Vagina (tissue), 2 donors: ENCODE data around the gene CBFA2T2. TPM values are rescaled to one million over a fixed set of nuclear protein-coding genes. Genes with fewer than 3 reads are reported as not detected.

ENCODE experiments used
- DNase-seq, 2 donors: peaks; one replicate each; pipeline ENCODE4 v3.0.0-alpha.2; 2017; ENCODE audit errors: extremely low spot score in 2 of 2
- H3K27ac ChIP-seq: fragments of 200-600 bp; sonication (generic); one replicate; pipeline ENCODE4 v1.5.1; 2019
- H3K27me3 ChIP-seq: fragments of 200-600 bp; sonication (generic); one replicate; pipeline ENCODE4 v1.5.1; 2019
- H3K36me3 ChIP-seq, 2 donors: fragments of 200-600 bp; sonication (generic); one replicate each; pipeline ENCODE4 v1.5.1; 2017 to 2019
- H3K4me1 ChIP-seq: fragments of 200-600 bp; sonication (generic); one replicate; pipeline ENCODE4 v1.5.1; 2019
- H3K4me3 ChIP-seq, 2 donors: fragments of 200-600 bp; sonication (generic); 1 replicate in 1 of 2; 2 replicates in 1 of 2; pipeline ENCODE4 v1.5.1; 2016 to 2019
- H3K9me3 ChIP-seq: fragments of 200-600 bp; sonication (generic); one replicate; pipeline ENCODE4 v1.5.1; 2019
- POLR2A ChIP-seq, 2 donors: fragments of 450-650 bp; IDR thresholded peaks; one replicate each; pipeline ENCODE4 v1.6.1; 2017; ENCODE audit warnings: antibody characterized with exemption in 2 of 2, mild to moderate bottlenecking in 2 of 2, moderate library complexity in 2 of 2
- POLR2AphosphoS5 ChIP-seq, 2 donors: sonication (generic); formaldehyde crosslinking; IDR thresholded peaks; one replicate each; pipeline ENCODE4 v1.9.0; 2017; ENCODE audit warnings: antibody characterized with exemption in 2 of 2, mild to moderate bottlenecking in 2 of 2, low read depth in 1 of 2; ENCODE audit not compliant: insufficient read depth in 1 of 2
- intact Hi-C: fragments of 100-400 bp; cut with DNase I; formaldehyde crosslinking; loops from one replicate; pipeline ENCODE4 v1.15.1; 2023
- total RNA-seq: library from RNA; depleted of rRNA; stranded (reverse); fragments of >200 nt; gene quantifications from one replicate; pipeline ENCODE4 v1.2.3, GENCODE V29; 2016
- TF ChIP-seq, protein P1 (sequence below), 3 experiments: fragments of 450-650 bp in 2 of 3; fragments of 200-600 bp in 1 of 3; sonication (generic) in 1 of 3; IDR thresholded peaks; one replicate each; pipeline ENCODE4 v1.5.1; 2017 to 2019; ENCODE audit warnings: antibody characterized with exemption in 3 of 3, mild to moderate bottlenecking in 2 of 3, moderate library complexity in 2 of 3

The CBFA2T2 gene
- total RNA-seq, 1 donor from 2014 or later, result 34.9 TPM

DNA sequence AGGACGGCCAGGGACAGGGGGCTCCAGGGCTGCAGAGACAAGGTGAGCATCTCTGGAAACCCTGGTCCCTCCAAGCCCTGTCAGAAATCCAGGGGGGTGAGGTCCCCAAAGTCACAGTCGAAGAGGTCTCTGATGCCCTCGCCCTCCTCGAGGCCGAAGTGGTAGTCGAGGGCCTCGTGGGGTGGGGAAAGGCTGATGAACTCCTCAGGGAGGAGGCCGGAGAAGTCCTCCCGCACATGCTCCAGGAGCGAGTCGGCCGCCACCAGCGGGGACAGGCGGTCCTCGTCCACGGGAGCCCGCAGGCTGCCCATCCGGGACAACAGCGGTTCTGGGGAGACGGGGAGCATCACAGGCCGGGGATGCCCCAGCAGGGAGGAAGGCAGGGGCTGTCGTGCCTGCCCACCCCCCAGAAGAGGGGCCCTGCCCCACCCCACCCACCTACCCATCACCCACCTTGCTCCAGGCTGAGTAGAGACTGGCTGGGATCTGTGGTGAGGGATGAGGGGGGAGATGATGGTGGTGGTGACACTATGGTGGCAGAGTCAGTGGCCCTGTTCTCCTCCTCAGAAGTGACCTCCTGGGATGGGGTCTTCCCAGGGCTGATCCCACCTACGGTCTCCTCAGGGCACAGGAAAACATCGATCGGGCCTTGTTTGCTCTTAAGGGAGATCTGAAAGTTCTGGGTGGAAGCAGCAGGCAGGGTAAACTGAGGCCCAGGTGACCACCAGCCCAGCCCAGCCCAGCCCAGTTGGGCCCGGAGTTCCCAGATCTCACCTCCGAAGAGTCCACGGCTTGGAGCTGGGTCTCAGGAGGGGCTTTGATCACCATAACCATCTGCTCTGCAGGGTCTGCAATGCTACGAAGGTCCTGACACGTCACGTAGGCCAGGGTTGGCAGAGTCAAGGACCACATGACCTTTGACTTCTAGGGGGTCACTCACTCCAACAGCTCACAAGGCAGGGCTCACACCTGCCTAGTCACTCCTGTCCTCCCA is 187.1 kb downstream of the CBFA2T2 start:
- no peaks in the 10 kb centered on the region for H3K36me3 ChIP-seq
- TF ChIP-seq POLR2A (IDR thresholded peaks at IDR 0.05) (no peak), POLR2AphosphoS5 (IDR thresholded peaks at IDR 0.05; ENCODE audit: insufficient read depth in 1 of 2, low read depth in 1 of 2) (no peak)
- TF ChIP-seq, protein P1, sequence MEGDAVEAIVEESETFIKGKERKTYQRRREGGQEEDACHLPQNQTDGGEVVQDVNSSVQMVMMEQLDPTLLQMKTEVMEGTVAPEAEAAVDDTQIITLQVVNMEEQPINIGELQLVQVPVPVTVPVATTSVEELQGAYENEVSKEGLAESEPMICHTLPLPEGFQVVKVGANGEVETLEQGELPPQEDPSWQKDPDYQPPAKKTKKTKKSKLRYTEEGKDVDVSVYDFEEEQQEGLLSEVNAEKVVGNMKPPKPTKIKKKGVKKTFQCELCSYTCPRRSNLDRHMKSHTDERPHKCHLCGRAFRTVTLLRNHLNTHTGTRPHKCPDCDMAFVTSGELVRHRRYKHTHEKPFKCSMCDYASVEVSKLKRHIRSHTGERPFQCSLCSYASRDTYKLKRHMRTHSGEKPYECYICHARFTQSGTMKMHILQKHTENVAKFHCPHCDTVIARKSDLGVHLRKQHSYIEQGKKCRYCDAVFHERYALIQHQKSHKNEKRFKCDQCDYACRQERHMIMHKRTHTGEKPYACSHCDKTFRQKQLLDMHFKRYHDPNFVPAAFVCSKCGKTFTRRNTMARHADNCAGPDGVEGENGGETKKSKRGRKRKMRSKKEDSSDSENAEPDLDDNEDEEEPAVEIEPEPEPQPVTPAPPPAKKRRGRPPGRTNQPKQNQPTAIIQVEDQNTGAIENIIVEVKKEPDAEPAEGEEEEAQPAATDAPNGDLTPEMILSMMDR (IDR thresholded peaks at IDR 0.05), result no peak
- H3K4me1 ChIP-seq, result peaks cover 40% of the 10 kb centered on the region
- peak overlapping the region; percentile 95 for H3K27ac ChIP-seq
- intact Hi-C loops, result loop anchor here (10.0 kb wide), 1 partner anchor 58 kb away; the partner anchor contains the start of gene ZNF341
- DNase-seq, result no peak
- H3K4me3 ChIP-seq, result no peak overlapping the region
- no peaks in the 10 kb centered on the region for H3K9me3 ChIP-seq
- H3K27me3 ChIP-seq, result no peaks in the 10 kb centered on the region

DNA sequence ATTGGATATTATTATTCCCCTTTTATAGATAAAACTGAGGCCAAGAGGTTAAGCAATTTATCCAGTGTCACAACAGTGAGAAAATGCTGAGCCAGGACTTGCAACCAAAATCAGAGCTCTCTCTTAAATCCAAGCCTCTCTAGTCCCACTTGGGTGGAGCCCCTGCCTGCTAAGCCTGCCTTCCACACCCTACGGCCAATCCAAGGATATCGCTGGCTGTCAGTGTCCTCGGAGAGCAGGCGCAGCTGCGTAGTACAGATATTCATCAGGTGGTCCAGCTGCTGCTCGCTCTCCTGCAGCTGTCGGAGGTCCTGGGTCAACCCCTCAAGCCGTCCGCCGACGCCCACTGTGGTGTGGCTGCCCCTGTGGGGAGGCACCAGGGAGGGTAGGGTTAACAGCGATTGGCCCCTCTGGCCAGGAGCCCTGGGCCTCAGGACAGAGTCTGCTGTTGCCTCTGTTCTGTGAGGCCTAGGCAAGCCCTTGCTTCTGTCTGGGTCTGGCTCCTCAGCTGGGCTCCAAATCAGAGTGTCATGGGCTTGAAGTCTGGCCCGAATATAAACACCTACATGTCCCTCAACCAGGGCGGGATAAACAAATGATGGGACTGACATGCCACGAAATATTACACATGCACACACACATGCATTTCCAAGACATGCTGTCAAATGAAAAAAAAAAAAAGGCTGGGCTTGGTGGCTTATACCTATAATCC is 188.3 kb downstream of the CBFA2T2 start:
- Histone ChIP-seq H3K4me3 (no peak overlapping the region), H3K27me3 (no peaks in the 10 kb centered on the region), H3K27ac (no peak overlapping the region), H3K9me3 (no peaks in the 10 kb centered on the region), H3K36me3 (no peaks in the 10 kb centered on the region), H3K4me1 (peaks cover 28% of the 10 kb centered on the region)
- peak in 1 of 2 donors; percentile 48 for TF ChIP-seq POLR2AphosphoS5 (IDR thresholded peaks at IDR 0.05; ENCODE audit: insufficient read depth in 1 of 2, low read depth in 1 of 2)
- no peak for TF ChIP-seq POLR2A (IDR thresholded peaks at IDR 0.05)
- intact Hi-C loops, result loop anchor here (10.0 kb wide), 1 partner anchor 57 kb away; the partner anchor contains the start of gene ZNF341
- DNase-seq, result no peak

- Histone ChIP-seq H3K36me3 (no peaks in the 10 kb centered on the region), H3K4me1 (peaks cover 24% of the 10 kb centered on the region), H3K27me3 (no peaks in the 10 kb centered on the region), H3K4me3 (no peak overlapping the region), H3K9me3 (no peaks in the 10 kb centered on the region), H3K27ac (no peak overlapping the region)
- TF ChIP-seq, protein P1 (IDR thresholded peaks at IDR 0.05), result no peak
- TF ChIP-seq POLR2A (IDR thresholded peaks at IDR 0.05) (no peak), POLR2AphosphoS5 (IDR thresholded peaks at IDR 0.05; ENCODE audit: insufficient read depth in 1 of 2, low read depth in 1 of 2) (no peak)
- no peak for DNase-seq
- intact Hi-C loops, result loop anchor here (10.0 kb wide), 1 partner anchor 55 kb away; the partner anchor contains the start of gene ZNF341
Observed at GRCh38 chr20:33679758-33680485, 190.0 kb downstream of the CBFA2T2 start.

GRCh38 chr20:33680686-33681085 is 190.8 kb downstream of the CBFA2T2 start:
- Histone ChIP-seq H3K36me3 (no peaks in the 10 kb centered on the region), H3K4me1 (peaks cover 27% of the 10 kb centered on the region)
- intact Hi-C loops, result no loop called here

More at GRCh38 chr20:33680686-33681085, 190.8 kb downstream of the CBFA2T2 start:
- no peak overlapping the region for H3K27ac ChIP-seq
- H3K9me3 ChIP-seq, result no peaks in the 10 kb centered on the region
- no peaks in the 10 kb centered on the region for H3K27me3 ChIP-seq
- H3K4me3 ChIP-seq, result no peak overlapping the region
- DNase-seq, result no peak
- TF ChIP-seq POLR2AphosphoS5 (IDR thresholded peaks at IDR 0.05; ENCODE audit: insufficient read depth in 1 of 2, low read depth in 1 of 2) (no peak), POLR2A (IDR thresholded peaks at IDR 0.05) (no peak)
- TF ChIP-seq, protein P1 (IDR thresholded peaks at IDR 0.05), result no peak
